Measurements from ENCODE around the gene UBE2E1. TPM values are rescaled to one million over a fixed set of nuclear protein-coding genes. Genes with fewer than 3 reads are reported as not detected.

Gene UBE2E1
- total and polyA plus RNA-seq, 2 donors = 89.1 to 95.2 TPM

GRCh38 chr3:23810343-23811184, 4.8 kb downstream of the UBE2E1 start:
- H3K36me3 ChIP-seq (ENCODE audit: control insufficient read depth in 2 of 2, insufficient read depth in 2 of 2, low read length in 1 of 2) = peaks cover 0 to 10% of the 10 kb centered on the region in 2 donors
- H3K4me1 ChIP-seq (ENCODE audit: control insufficient read depth in 2 of 2, insufficient read depth in 2 of 2, low read length in 2 of 2) = peaks cover 11 to 26% of the 10 kb centered on the region in 2 donors
- no peaks in the 10 kb centered on the region for H3K9me3 ChIP-seq (ENCODE audit: control insufficient read depth in 2 of 2, insufficient read depth in 1 of 2, low read length in 1 of 2)
- H3K27ac ChIP-seq (ENCODE audit: low read depth in 1 of 2, low read length in 1 of 2) = peak overlapping the region; percentile 66 to 69
- peak overlapping the region; percentile 68 to 73 for H3K4me3 ChIP-seq (ENCODE audit: low read length in 2 of 2)
- H3K27me3 ChIP-seq (ENCODE audit: control insufficient read depth in 2 of 2, insufficient read depth in 1 of 2, low read length in 1 of 2) = no peaks in the 10 kb centered on the region
- peak in 3 of 9 donors; percentile 39 to 51 (median 41) for DNase-seq (ENCODE audit: low read depth in 6 of 9, low spot score in 9 of 9)
- under 1% methylated on average over 78 of the region's 78 CpGs for WGBS

- no peak for DNase-seq (ENCODE audit: low read depth in 6 of 9, low spot score in 9 of 9)
These were observed 5.4 kb downstream of the UBE2E1 start for GRCh38 chr3:23811185-23811527.

GRCh38 chr3:23811919-23812318, 6.2 kb downstream of the UBE2E1 start:
- no peak overlapping the region for H3K4me3 ChIP-seq (ENCODE audit: low read length in 2 of 2)
- no peaks in the 10 kb centered on the region for H3K9me3 ChIP-seq (ENCODE audit: control insufficient read depth in 2 of 2, insufficient read depth in 1 of 2, low read length in 1 of 2)
- H3K36me3 ChIP-seq (ENCODE audit: control insufficient read depth in 2 of 2, insufficient read depth in 2 of 2, low read length in 1 of 2) = peaks cover 0 to 15% of the 10 kb centered on the region in 2 donors
- H3K27ac ChIP-seq (ENCODE audit: low read depth in 1 of 2, low read length in 1 of 2) = no peak overlapping the region
- no peaks in the 10 kb centered on the region for H3K27me3 ChIP-seq (ENCODE audit: control insufficient read depth in 2 of 2, insufficient read depth in 1 of 2, low read length in 1 of 2)
- peaks cover 11 to 26% of the 10 kb centered on the region in 2 donors for H3K4me1 ChIP-seq (ENCODE audit: control insufficient read depth in 2 of 2, insufficient read depth in 2 of 2, low read length in 2 of 2)
- peak in 1 of 9 donors; percentile 31 for DNase-seq (ENCODE audit: low read depth in 6 of 9, low spot score in 9 of 9)

More at GRCh38 chr3:23811185-23811527, 5.4 kb downstream of the UBE2E1 start:
- WGBS = 50% methylated on average over 10 of the region's 10 CpGs
- Histone ChIP-seq H3K9me3 (ENCODE audit: control insufficient read depth in 2 of 2, insufficient read depth in 1 of 2, low read length in 1 of 2) (no peaks in the 10 kb centered on the region), H3K27me3 (ENCODE audit: control insufficient read depth in 2 of 2, insufficient read depth in 1 of 2, low read length in 1 of 2) (no peaks in the 10 kb centered on the region), H3K36me3 (ENCODE audit: control insufficient read depth in 2 of 2, insufficient read depth in 2 of 2, low read length in 1 of 2) (peaks cover 0 to 14% of the 10 kb centered on the region in 2 donors), H3K4me3 (ENCODE audit: low read length in 2 of 2) (peak overlapping the region; percentile 68 to 73), H3K27ac (ENCODE audit: low read depth in 1 of 2, low read length in 1 of 2) (no peak overlapping the region), H3K4me1 (ENCODE audit: control insufficient read depth in 2 of 2, insufficient read depth in 2 of 2, low read length in 2 of 2) (peaks cover 11 to 26% of the 10 kb centered on the region in 2 donors)

GRCh38 chr3:23815879-23816278, 10.1 kb downstream of the UBE2E1 start:
- Histone ChIP-seq H3K36me3 (ENCODE audit: control insufficient read depth in 2 of 2, insufficient read depth in 2 of 2, low read length in 1 of 2) (peaks cover 0 to 29% of the 10 kb centered on the region in 2 donors), H3K27me3 (ENCODE audit: control insufficient read depth in 2 of 2, insufficient read depth in 1 of 2, low read length in 1 of 2) (no peaks in the 10 kb centered on the region), H3K27ac (ENCODE audit: low read depth in 1 of 2, low read length in 1 of 2) (no peak overlapping the region), H3K9me3 (ENCODE audit: control insufficient read depth in 2 of 2, insufficient read depth in 1 of 2, low read length in 1 of 2) (no peaks in the 10 kb centered on the region), H3K4me1 (ENCODE audit: control insufficient read depth in 2 of 2, insufficient read depth in 2 of 2, low read length in 2 of 2) (peaks cover 0 to 5% of the 10 kb centered on the region in 2 donors), H3K4me3 (ENCODE audit: low read length in 2 of 2) (no peak overlapping the region)
- WGBS = 74% methylated on average over 3 of the region's 3 CpGs
- no peak for DNase-seq (ENCODE audit: low read depth in 6 of 9, low spot score in 9 of 9)

DNA sequence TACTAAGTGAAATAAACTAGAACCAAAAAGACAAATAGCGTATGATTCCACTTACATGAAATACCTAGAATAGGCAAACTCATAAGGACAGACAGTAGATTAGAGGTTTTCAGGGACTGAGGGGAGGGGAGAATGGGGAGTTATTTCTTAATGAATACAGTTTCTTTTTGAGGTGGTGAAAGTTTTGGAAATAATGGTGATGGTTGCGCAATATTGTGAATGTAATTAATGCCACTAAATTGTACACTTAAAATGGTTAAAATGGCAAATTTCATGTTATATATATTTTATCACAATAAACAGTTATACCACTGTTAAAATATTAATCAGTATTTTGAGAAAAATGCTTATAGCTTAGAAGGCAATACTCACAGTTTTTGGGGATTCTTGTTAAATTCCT, 11.0 kb downstream of the UBE2E1 start:
- over 99% methylated on average over 2 of the region's 2 CpGs for WGBS
- no peaks in the 10 kb centered on the region for H3K27me3 ChIP-seq (ENCODE audit: control insufficient read depth in 2 of 2, insufficient read depth in 1 of 2, low read length in 1 of 2)
- no peak overlapping the region for H3K4me3 ChIP-seq (ENCODE audit: low read length in 2 of 2)
- DNase-seq (ENCODE audit: low read depth in 6 of 9, low spot score in 9 of 9) = no peak
- H3K36me3 ChIP-seq (ENCODE audit: control insufficient read depth in 2 of 2, insufficient read depth in 2 of 2, low read length in 1 of 2) = peaks cover 0 to 29% of the 10 kb centered on the region in 2 donors
- no peaks in the 10 kb centered on the region for H3K4me1 ChIP-seq (ENCODE audit: control insufficient read depth in 2 of 2, insufficient read depth in 2 of 2, low read length in 2 of 2)
- no peak overlapping the region for H3K27ac ChIP-seq (ENCODE audit: low read depth in 1 of 2, low read length in 1 of 2)
- no peaks in the 10 kb centered on the region for H3K9me3 ChIP-seq (ENCODE audit: control insufficient read depth in 2 of 2, insufficient read depth in 1 of 2, low read length in 1 of 2)

GRCh38 chr3:23817508-23818223, 11.9 kb downstream of the UBE2E1 start:
- Histone ChIP-seq H3K36me3 (ENCODE audit: control insufficient read depth in 2 of 2, insufficient read depth in 2 of 2, low read length in 1 of 2) (peaks cover 0 to 25% of the 10 kb centered on the region in 2 donors), H3K27ac (ENCODE audit: low read depth in 1 of 2, low read length in 1 of 2) (no peak overlapping the region), H3K4me3 (ENCODE audit: low read length in 2 of 2) (no peak overlapping the region), H3K27me3 (ENCODE audit: control insufficient read depth in 2 of 2, insufficient read depth in 1 of 2, low read length in 1 of 2) (no peaks in the 10 kb centered on the region), H3K4me1 (ENCODE audit: control insufficient read depth in 2 of 2, insufficient read depth in 2 of 2, low read length in 2 of 2) (no peaks in the 10 kb centered on the region), H3K9me3 (ENCODE audit: control insufficient read depth in 2 of 2, insufficient read depth in 1 of 2, low read length in 1 of 2) (no peaks in the 10 kb centered on the region)
- no peak for DNase-seq (ENCODE audit: low read depth in 6 of 9, low spot score in 9 of 9)
- 97% methylated on average over 3 of the region's 3 CpGs for WGBS

DNA sequence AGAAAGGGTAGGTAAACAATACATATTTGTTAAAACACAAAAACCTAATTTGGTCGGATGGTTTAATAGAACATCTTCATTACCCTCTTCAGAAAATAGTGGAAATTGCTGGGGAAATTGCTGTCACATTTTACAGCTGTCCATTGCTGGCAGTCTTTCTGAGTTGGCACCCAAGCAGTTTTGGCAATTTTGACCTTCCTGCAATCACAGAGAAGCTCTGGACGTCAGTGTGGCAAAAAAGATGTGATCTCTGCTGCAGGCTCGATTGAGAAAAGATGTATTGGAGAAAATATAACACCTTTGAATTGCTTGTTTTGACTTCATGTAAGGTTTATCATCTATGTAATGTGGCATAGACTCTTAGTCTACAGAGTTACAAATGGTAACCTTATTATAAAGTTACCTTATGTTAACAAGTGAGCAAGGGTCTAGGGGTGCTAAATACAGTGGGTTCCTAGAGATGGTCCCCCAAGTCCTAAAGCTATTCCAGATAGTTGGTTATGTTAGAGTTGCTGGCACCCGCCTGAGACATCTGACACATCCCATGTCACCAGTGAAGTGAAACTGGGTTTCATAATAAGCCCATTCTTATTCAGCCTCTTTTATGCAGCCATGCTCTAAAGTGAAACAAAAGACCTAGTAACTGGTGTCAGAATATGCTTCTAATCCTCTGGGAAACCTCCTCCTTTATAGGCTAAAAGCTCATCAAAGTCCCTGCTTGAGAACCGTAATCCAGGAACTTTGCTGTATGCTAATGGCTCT, 14.0 kb downstream of the UBE2E1 start:
- Histone ChIP-seq H3K36me3 (ENCODE audit: control insufficient read depth in 2 of 2, insufficient read depth in 2 of 2, low read length in 1 of 2) (peaks cover 0 to 21% of the 10 kb centered on the region in 2 donors), H3K4me3 (ENCODE audit: low read length in 2 of 2) (no peak overlapping the region), H3K4me1 (ENCODE audit: control insufficient read depth in 2 of 2, insufficient read depth in 2 of 2, low read length in 2 of 2) (no peaks in the 10 kb centered on the region), H3K27ac (ENCODE audit: low read depth in 1 of 2, low read length in 1 of 2) (no peak overlapping the region), H3K27me3 (ENCODE audit: control insufficient read depth in 2 of 2, insufficient read depth in 1 of 2, low read length in 1 of 2) (no peaks in the 10 kb centered on the region), H3K9me3 (ENCODE audit: control insufficient read depth in 2 of 2, insufficient read depth in 1 of 2, low read length in 1 of 2) (no peaks in the 10 kb centered on the region)
- 96% methylated on average over 5 of the region's 5 CpGs for WGBS
- DNase-seq (ENCODE audit: low read depth in 6 of 9, low spot score in 9 of 9) = no peak

DNA sequence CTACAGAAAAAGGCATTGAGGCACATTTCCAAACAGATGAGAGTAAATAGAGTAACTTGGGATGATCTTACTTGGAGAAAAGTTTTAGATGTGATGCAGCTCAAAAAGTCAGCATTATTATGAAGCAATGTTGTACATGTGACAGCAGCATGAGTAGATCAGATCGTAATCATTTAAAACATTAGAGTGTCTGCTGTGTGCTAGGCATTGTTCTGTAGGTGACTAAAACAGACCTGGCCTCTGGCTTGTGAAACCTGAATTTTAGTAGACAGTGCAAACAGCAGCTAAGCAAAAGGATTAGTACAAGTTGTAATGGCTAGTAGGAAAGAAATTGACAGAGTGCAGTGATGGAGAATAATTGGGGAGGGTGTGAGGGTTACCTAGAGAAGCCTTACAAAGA, 15.1 kb downstream of the UBE2E1 start:
- no peak for DNase-seq (ENCODE audit: low read depth in 6 of 9, low spot score in 9 of 9)
- 97% methylated on average over 1 of the region's 1 CpG for WGBS
- H3K27me3 ChIP-seq (ENCODE audit: control insufficient read depth in 2 of 2, insufficient read depth in 1 of 2, low read length in 1 of 2) = no peaks in the 10 kb centered on the region
- H3K4me1 ChIP-seq (ENCODE audit: control insufficient read depth in 2 of 2, insufficient read depth in 2 of 2, low read length in 2 of 2) = no peaks in the 10 kb centered on the region
- H3K27ac ChIP-seq (ENCODE audit: low read depth in 1 of 2, low read length in 1 of 2) = no peak overlapping the region
- H3K36me3 ChIP-seq (ENCODE audit: control insufficient read depth in 2 of 2, insufficient read depth in 2 of 2, low read length in 1 of 2) = peaks cover 0 to 17% of the 10 kb centered on the region in 2 donors
- no peak overlapping the region for H3K4me3 ChIP-seq (ENCODE audit: low read length in 2 of 2)
- H3K9me3 ChIP-seq (ENCODE audit: control insufficient read depth in 2 of 2, insufficient read depth in 1 of 2, low read length in 1 of 2) = no peaks in the 10 kb centered on the region

Measured in thymus (tissue), 11 donors.